Upper lobe of left lung (tissue), 6 donors: Measurements from ENCODE around the gene NUDT6. TPM values are rescaled to one million over a fixed set of nuclear protein-coding genes. Genes with fewer than 3 reads are reported as not detected.
"Not testable (repeated sequence)": the region's sequence is repeated elsewhere in the genome, so short reads cannot be mapped to it uniquely, and the experiment has no call there.

Experiments used
- ATAC-seq, 2 donors: fragments of 200-7000 bp; cut with Tn5 transposase; one replicate each; pipeline ENCODE4 v1.9.1; 2022; ENCODE audit warnings: mild to moderate bottlenecking in 2 of 2, moderate library complexity in 2 of 2; ENCODE audit not compliant: low FRiP score in 2 of 2
- DNase-seq, 2 donors: peaks; one replicate each; pipeline ENCODE4 v3.0.0-alpha.2; 2019 to 2020
- H3K27ac ChIP-seq, 4 donors: fragments of 200-600 bp; sonication (generic); one replicate each; pipeline ENCODE4 v1.5.1; 2016 to 2019
- H3K27me3 ChIP-seq, 4 donors: fragments of 200-600 bp; sonication (generic); one replicate each; pipeline ENCODE4 v1.5.1; 2017 to 2019
- H3K36me3 ChIP-seq, 4 donors: fragments of 200-600 bp; sonication (generic); one replicate each; pipeline ENCODE4 v1.5.1; 2016 to 2019
- H3K4me1 ChIP-seq, 4 donors: fragments of 200-600 bp; sonication (generic); one replicate each; pipeline ENCODE4 v1.5.1; 2018 to 2019
- H3K4me3 ChIP-seq, 4 donors: fragments of 200-600 bp; sonication (generic); one replicate each; pipeline ENCODE4 v1.5.1; 2017 to 2019; ENCODE audit warnings: mild to moderate bottlenecking in 2 of 4, moderate library complexity in 1 of 4
- H3K9me3 ChIP-seq, 4 donors: fragments of 200-600 bp; sonication (generic); one replicate each; pipeline ENCODE4 v1.5.1; 2018 to 2019
- CTCF ChIP-seq, 6 experiments: fragments of 450-650 bp in 4 of 6; fragments of 200-600 bp in 2 of 6; sonication (generic) in 2 of 6; IDR thresholded peaks; one replicate each; pipeline ENCODE4 v1.5.1; 2016 to 2019; ENCODE audit warnings: antibody characterized with exemption in 6 of 6
- EP300 ChIP-seq, 4 donors: sonication (generic); formaldehyde crosslinking; IDR thresholded peaks; one replicate each; pipeline ENCODE4 v1.5.1; 2017; ENCODE audit warnings: antibody characterized with exemption in 4 of 4, control low read depth in 2 of 4
- POLR2A ChIP-seq, 4 donors: fragments of 450-650 bp; IDR thresholded peaks; one replicate each; pipeline ENCODE4 v1.5.1; 2016 to 2017; ENCODE audit warnings: antibody characterized with exemption in 4 of 4, mild to moderate bottlenecking in 2 of 4
- POLR2AphosphoS5 ChIP-seq, 2 donors: sonication (generic); formaldehyde crosslinking; IDR thresholded peaks; one replicate each; pipeline ENCODE4 v1.5.1; 2017; ENCODE audit warnings: antibody characterized with exemption in 2 of 2
- WGBS, 2 donors: methylation state at CpG; one replicate each; pipeline ENCODE4 v1.1.5; 2017 to 2018; 5-methylcytosine and 5-hydroxymethylcytosine counted together
- total RNA-seq, 6 donors: library from RNA; depleted of rRNA in 4 of 6; stranded (reverse); fragments of >200 nt in 4 of 6; gene quantifications; one replicate each; pipeline versions ENCODE4 v1.1.0 to v1.2.1, GENCODE V29; 2016 to 2021
- donor health status: DM: no; HTN: no; CAD: no; lungs with moderate emphysema.
- donor health status: DM: no; HTN: yes; CAD: no; lungs with severe emphysema.

The NUDT6 gene
- total RNA-seq, 6 donors from 2014 or later: 3.1 to 10.3 (median 6.3) TPM

- ATAC-seq (peak in 1 of 2 donors; percentile 71), DNase-seq (no peak)
- TF ChIP-seq POLR2A (IDR thresholded peaks at IDR 0.05): no peak
- no peak for TF ChIP-seq CTCF (IDR thresholded peaks at IDR 0.05)
- TF ChIP-seq EP300 (IDR thresholded peaks at IDR 0.05): no peak
- no peak for TF ChIP-seq POLR2AphosphoS5 (IDR thresholded peaks at IDR 0.05)
- H3K36me3 ChIP-seq: no peaks in the 10 kb centered on the region
- no peaks in the 10 kb centered on the region for H3K9me3 ChIP-seq
- H3K27me3 ChIP-seq: no peaks in the 10 kb centered on the region
- no peaks in the 10 kb centered on the region for H3K4me1 ChIP-seq
- H3K27ac ChIP-seq: no peak overlapping the region
- 84% methylated on average over 4 of the region's 4 CpGs for WGBS, 2 donors
- H3K4me3 ChIP-seq: no peak overlapping the region
These were observed 48.4 kb downstream of the NUDT6 start for GRCh38 chr4:122873821-122874593.

- no peak overlapping the region for H3K27ac ChIP-seq
- ATAC-seq (no peak), DNase-seq (no peak)
- H3K27me3 ChIP-seq: no peaks in the 10 kb centered on the region
- no peaks in the 10 kb centered on the region for H3K4me1 ChIP-seq
- H3K36me3 ChIP-seq: no peaks in the 10 kb centered on the region
- no peak overlapping the region for H3K4me3 ChIP-seq
- no peak for TF ChIP-seq POLR2AphosphoS5 (IDR thresholded peaks at IDR 0.05)
- TF ChIP-seq CTCF (IDR thresholded peaks at IDR 0.05): no peak
- TF ChIP-seq EP300 (IDR thresholded peaks at IDR 0.05): no peak
- no peak for TF ChIP-seq POLR2A (IDR thresholded peaks at IDR 0.05)
- 80 to 82% methylated on average over 1 of the region's 1 CpG for WGBS, 2 donors
- H3K9me3 ChIP-seq: no peaks in the 10 kb centered on the region
These were observed 49.3 kb downstream of the NUDT6 start for GRCh38 chr4:122873146-122873545.

GRCh38 chr4:122868235-122868634 is 54.2 kb downstream of the NUDT6 start:
- not testable (repeated sequence) for ATAC-seq, H3K36me3 ChIP-seq, DNase-seq, H3K9me3 ChIP-seq, H3K4me3 ChIP-seq, H3K27me3 ChIP-seq, H3K27ac ChIP-seq, H3K4me1 ChIP-seq
- WGBS, 2 donors: 96 to 97% methylated on average over 3 of the region's 3 CpGs

- Histone ChIP-seq H3K27me3 (no peaks in the 10 kb centered on the region), H3K4me1 (no peaks in the 10 kb centered on the region), H3K27ac (no peak overlapping the region), H3K9me3 (no peaks in the 10 kb centered on the region), H3K4me3 (no peak overlapping the region), H3K36me3 (no peaks in the 10 kb centered on the region)
- ATAC-seq (no peak), DNase-seq (no peak)
- WGBS, 2 donors: 77 to 89% methylated on average over 4 of the region's 4 CpGs
- no peak for TF ChIP-seq POLR2A (IDR thresholded peaks at IDR 0.05)
- no peak for TF ChIP-seq EP300 (IDR thresholded peaks at IDR 0.05)
- no peak for TF ChIP-seq CTCF (IDR thresholded peaks at IDR 0.05)
- no peak for TF ChIP-seq POLR2AphosphoS5 (IDR thresholded peaks at IDR 0.05)
These were observed 57.0 kb downstream of the NUDT6 start for GRCh38 chr4:122865425-122865824.

GRCh38 chr4:122863639-122864038 is 58.8 kb downstream of the NUDT6 start:
- WGBS, 2 donors: 65 to 79% methylated on average over 1 of the region's 1 CpG

More at GRCh38 chr4:122863639-122864038, 58.8 kb downstream of the NUDT6 start:
- Histone ChIP-seq H3K9me3 (no peaks in the 10 kb centered on the region), H3K36me3 (no peaks in the 10 kb centered on the region), H3K4me1 (no peaks in the 10 kb centered on the region), H3K27ac (no peak overlapping the region), H3K27me3 (no peaks in the 10 kb centered on the region), H3K4me3 (no peak overlapping the region)
- DNase-seq (no peak), ATAC-seq (no peak)
- TF ChIP-seq EP300 (IDR thresholded peaks at IDR 0.05) (no peak), POLR2A (IDR thresholded peaks at IDR 0.05) (no peak), POLR2AphosphoS5 (IDR thresholded peaks at IDR 0.05) (no peak), CTCF (IDR thresholded peaks at IDR 0.05) (no peak)
